HG02884 (cell line): ENCODE results near the gene ADAP1.

Source experiments
- ATAC-seq: cut with Tn5 transposase; IDR thresholded peaks from one replicate; pipeline ENCODE4 v1.9.1; 2021; ENCODE audit warnings: mild to moderate bottlenecking, moderate library complexity; ENCODE audit not compliant: unreplicated experiment

Gene ADAP1

GRCh38 chr7:940599-941408, 13.7 kb downstream of the ADAP1 start:
- ATAC-seq, result no peak

GRCh38 chr7:939843-940242, 14.6 kb downstream of the ADAP1 start:
- no peak for ATAC-seq

- ATAC-seq, result no peak
Measured at GRCh38 chr7:938546-939185, 15.8 kb downstream of the ADAP1 start.

- ATAC-seq, result no peak
Measured at GRCh38 chr7:937856-938484, 16.5 kb downstream of the ADAP1 start.

DNA sequence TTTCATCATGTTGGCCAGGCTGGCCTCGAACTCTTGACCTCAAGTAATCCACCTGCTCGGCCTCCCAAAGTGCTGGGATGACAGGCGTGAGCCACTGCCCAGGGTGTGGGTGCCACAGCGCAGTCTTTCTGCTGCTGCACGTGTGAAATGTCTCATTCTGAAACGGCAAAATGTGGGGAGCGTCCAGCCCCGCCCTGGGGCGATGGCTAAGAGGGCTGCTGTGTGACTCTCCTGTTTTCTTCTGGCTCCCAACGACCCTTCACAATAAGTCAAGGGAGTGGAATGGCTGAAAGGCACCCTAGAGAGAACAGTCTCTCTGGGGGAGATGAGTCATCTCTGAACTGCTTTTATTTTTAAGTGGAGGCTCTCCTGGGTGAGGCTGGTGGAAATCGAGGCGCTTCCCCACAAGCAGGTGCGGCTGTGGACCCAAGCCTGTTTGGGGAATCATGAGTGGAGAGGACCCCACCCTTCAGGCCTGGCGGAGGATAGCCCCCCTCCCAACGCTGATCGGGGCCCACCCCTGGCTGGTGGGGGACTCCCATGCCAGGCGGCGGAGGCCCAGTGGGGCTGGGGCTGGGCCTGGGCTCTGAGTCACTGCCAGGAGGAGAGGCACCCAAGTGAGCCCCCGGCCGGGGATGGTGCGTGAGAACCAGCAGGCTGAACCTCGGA, 18.0 kb downstream of the ADAP1 start:
- peak; percentile 82 for ATAC-seq

DNA sequence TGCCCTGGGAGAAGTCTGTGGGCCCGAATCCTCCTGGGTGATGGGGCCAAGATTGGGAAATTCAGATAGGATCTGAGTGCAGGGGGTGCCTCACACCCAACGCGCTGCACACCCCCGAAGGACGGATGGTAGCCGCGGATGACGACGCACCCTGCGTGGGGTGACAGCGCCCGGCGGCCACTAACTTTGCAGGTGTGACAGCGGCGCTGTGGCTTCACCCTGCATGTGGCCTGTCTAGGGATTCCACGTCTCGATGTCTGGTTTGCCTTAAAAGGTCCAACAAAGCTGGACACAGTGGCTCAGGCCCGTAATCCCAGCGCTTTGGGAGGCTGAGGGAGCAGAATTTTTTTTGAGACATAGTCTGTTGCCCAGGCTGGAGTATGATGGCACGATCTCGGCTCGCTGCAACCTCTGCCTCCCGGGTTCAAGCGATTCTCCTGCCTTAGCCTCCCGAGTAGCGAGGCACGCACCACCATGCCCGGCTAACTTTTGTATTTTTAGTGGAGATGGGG, 18.6 kb downstream of the ADAP1 start:
- no peak for ATAC-seq

GRCh38 chr7:935164-935873, 19.2 kb downstream of the ADAP1 start:
- no peak for ATAC-seq

DNA sequence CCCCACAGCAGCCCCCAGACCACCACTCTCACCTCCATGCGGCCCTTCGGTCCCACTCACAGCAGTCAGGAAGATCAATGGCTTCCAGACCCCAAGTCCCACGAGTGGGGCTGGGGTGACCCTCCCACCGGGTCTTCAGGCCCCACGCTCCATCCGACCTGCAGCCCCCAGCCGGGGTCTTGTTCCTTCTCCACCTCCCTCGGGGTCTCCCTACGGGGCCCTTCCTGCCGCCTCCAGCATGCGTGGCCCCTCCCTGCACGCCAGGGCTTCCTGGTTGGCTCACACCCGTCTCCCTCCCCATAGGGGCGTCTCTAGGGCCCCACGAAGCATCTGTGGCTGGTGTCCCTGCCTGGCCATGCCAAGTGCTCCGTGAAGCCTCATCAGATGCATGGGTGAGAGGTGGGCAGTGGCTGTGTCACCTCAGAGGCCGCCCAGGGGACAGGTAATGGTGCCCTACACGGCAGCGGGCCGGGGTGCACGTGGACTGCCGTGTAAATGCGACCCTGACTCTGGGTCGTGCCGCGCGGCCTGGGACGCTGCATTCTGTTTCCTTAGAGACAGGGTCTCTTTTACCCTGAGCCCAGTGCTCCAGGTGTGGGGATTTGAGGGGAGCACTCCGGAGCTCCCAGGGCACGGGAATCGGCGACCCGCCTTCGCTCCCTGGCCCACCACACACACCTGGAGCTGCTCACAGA, 19.9 kb downstream of the ADAP1 start:
- ATAC-seq, result no peak

- no peak for ATAC-seq
Measured at GRCh38 chr7:932651-932975, 21.9 kb downstream of the ADAP1 start.

- no peak for ATAC-seq
Measured at GRCh38 chr7:931871-932650, 22.4 kb downstream of the ADAP1 start.

GRCh38 chr7:930975-931758, 23.3 kb downstream of the ADAP1 start:
- ATAC-seq, result no peak

GRCh38 chr7:929311-929711, 25.2 kb downstream of the ADAP1 start:
- no peak for ATAC-seq

GRCh38 chr7:927031-927671, 27.3 kb downstream of the ADAP1 start:
- no peak for ATAC-seq

DNA sequence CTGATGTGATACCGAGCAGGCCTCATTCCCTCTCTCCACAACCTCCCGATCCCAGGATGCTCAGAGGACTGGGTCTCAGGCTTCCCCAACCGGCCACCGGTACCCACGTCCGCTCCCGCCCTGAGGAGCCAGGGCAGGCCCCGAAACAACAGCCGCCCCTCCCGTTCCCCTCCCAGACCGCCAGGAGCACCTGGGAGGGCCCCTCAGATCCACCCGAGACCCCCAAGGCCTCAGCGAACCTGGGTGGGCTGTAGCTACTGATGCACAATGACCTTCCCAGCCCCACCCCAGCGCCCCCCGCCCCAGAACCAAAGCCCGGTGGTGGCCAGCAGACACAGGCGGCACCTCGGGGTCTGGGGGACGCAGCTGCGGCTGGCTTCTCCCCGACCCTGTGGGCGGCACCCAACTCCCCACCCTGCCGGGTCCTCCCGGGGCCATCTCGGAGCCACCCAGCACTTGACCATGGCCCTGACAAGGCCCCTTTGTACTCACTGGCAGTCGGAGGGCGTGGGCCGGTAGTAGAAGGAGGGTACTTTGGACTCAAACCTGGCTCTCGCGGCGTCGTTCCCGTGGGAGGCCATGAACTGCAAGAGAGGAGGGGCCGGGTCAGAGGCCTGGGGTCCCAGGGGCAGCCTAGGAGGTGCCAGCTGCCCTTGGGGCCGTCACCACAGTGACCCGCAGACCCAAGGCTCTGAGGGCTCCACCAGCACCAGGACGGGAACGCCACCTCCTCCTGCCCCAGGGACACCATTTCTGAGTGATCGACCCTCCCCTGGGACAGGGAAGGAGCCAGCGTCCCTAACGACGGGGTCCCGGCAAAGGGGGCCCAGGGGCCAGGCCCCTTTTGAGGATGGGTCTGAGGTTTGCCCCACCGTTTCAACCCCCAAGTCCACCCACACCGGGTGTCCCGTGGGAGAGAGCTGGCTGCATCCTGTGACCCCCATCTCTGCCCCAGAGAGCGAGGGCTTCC, 28.1 kb downstream of the ADAP1 start:
- no peak for ATAC-seq

- ATAC-seq, result no peak
Measured at GRCh38 chr7:925601-926000, 28.9 kb downstream of the ADAP1 start.

GRCh38 chr7:924541-925231, 29.8 kb downstream of the ADAP1 start:
- peak; percentile 36 for ATAC-seq
